ENCODE measurements around the gene CAD. TPM values are rescaled to one million over a fixed set of nuclear protein-coding genes. Genes with fewer than 3 reads are reported as not detected.

Gene CAD
- polyA plus RNA-seq, 2 of the 4 experiments (the other 2 are of a cell fraction), result 50.5 to 69.3 TPM

GRCh38 chr2:27184115-27184514 is 33.1 kb upstream of the CAD start:
- TF ChIP-seq RNF2 (IDR thresholded peaks at IDR 0.05; ENCODE audit: borderline replicate concordance, low read depth), result no peak
- no peak for TF ChIP-seq CHD4 (IDR thresholded peaks at IDR 0.05; ENCODE audit: borderline replicate concordance)
- TF ChIP-seq, protein P1, sequence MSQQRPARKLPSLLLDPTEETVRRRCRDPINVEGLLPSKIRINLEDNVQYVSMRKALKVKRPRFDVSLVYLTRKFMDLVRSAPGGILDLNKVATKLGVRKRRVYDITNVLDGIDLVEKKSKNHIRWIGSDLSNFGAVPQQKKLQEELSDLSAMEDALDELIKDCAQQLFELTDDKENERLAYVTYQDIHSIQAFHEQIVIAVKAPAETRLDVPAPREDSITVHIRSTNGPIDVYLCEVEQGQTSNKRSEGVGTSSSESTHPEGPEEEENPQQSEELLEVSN (IDR thresholded peaks at IDR 0.05; ENCODE audit: borderline replicate concordance, low read depth), result no peak
- TF ChIP-seq RARB (CRISPR knock-in tag; IDR thresholded peaks at IDR 0.05), result no peak
- TF ChIP-seq MAFK (IDR thresholded peaks at IDR 0.05; ENCODE audit: partially characterized antibody), result no peak
- TF ChIP-seq HOXB5 (CRISPR knock-in tag; IDR thresholded peaks at IDR 0.05), result no peak
- no peak for TF ChIP-seq EHF (CRISPR knock-in tag; IDR thresholded peaks at IDR 0.05)
- no peak for TF ChIP-seq NPAS2 (CRISPR knock-in tag; IDR thresholded peaks at IDR 0.05; ENCODE audit: borderline replicate concordance)
- no peak for TF ChIP-seq KDM5A (IDR thresholded peaks at IDR 0.05)
- no peak for TF ChIP-seq POLR2A (IDR thresholded peaks at IDR 0.05; ENCODE audit: low read length)
- TF ChIP-seq CHD2 (IDR thresholded peaks at IDR 0.05; ENCODE audit: low read length, partially characterized antibody), result no peak
- TF ChIP-seq HDAC2 (IDR thresholded peaks at IDR 0.05), result no peak
- ChIA-PET POLR2A (no interaction called here), CTCF (interaction anchor here (0.7 to 3.6 kb wide), 7 partner anchors 8 to 391 kb away, joined by 3 to 16 read pairs (median 5); no protein-coding TSS in a partner anchor)
- DNase-seq (ENCODE audit: low read depth in 1 of 2, low spot score in 1 of 2) (no peak), FAIRE-seq (no peak), ATAC-seq (0 out of 6 replicates have a peak, but pooled peaks of 1 of the 2 experiments have one; percentile 18)
- Histone ChIP-seq H3K4me2 (no peak overlapping the region), H3K27ac (no peak overlapping the region), H3K9me3 (no peaks in the 10 kb centered on the region), H3K4me1 (no peaks in the 10 kb centered on the region), H3K4me3 (no peak overlapping the region)
- 58% methylated on average over 4 of the region's 4 CpGs for WGBS (ENCODE audit: missing lambda C conversion rate)

- ATAC-seq, result peak in 1 of 2 experiments; percentile 51; a peak in 3 of 6 replicates
- POLR2A ChIA-PET, result no interaction called here
- WGBS (ENCODE audit: missing lambda C conversion rate), result 37% methylated on average over 6 of the region's 6 CpGs
- Histone ChIP-seq H3K27ac (no peak overlapping the region), H3K4me2 (no peak overlapping the region), H3K9me3 (no peaks in the 10 kb centered on the region), H3K4me1 (no peaks in the 10 kb centered on the region), H3K4me3 (no peak overlapping the region)
- CTCF ChIA-PET, result interaction anchor here (0.9 to 5.1 kb wide), 8 partner anchors 9 to 100 kb away, joined by 3 to 34 read pairs (median 5); no protein-coding TSS in a partner anchor
- TF ChIP-seq, protein P2, sequence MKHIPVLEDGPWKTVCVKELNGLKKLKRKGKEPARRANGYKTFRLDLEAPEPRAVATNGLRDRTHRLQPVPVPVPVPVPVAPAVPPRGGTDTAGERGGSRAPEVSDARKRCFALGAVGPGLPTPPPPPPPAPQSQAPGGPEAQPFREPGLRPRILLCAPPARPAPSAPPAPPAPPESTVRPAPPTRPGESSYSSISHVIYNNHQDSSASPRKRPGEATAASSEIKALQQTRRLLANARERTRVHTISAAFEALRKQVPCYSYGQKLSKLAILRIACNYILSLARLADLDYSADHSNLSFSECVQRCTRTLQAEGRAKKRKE (CRISPR knock-in tag; IDR thresholded peaks at IDR 0.05; ENCODE audit: low read depth), result no peak
- FAIRE-seq, result no peak
- DNase-seq (ENCODE audit: low read depth in 1 of 2, low spot score in 1 of 2), result no peak
These were observed 31.7 kb upstream of the CAD start for GRCh38 chr2:27185331-27186026.

DNA sequence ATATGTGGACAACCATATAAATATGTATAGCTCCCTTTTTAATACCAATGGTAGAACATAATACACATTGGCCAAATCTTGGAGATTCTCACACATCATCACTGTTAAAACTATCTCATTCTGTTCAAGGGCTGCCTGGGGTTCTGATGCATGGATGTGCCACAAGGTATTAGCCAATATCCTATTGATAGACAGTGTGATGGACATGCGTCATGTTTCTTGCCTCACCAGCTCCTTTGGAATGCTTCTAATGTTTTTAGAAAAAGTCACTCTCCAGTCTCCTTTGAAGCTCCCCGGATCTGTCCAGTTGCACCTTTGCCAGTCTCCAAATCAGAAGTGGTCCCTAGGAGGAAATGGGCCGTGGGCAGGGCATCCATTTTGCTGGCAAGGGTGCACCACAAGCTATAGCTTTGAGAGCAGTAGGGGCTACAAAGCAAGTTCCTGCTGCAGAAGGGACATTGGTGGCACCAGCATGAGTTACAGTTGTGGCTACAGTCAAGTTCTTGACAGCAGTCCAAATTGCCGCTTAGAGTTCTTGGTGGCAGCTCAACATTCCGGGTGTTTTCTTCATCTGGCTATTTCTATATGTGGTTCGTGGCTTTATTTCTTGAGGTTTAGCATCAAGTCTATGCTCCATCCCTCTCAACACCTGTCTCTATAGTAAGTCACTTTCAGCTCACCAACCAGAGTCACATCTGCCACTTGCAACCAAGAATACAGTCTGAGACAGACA is 30.4 kb upstream of the CAD start:
- Histone ChIP-seq H3K4me2 (no peak overlapping the region), H3K4me3 (no peak overlapping the region), H3K27ac (no peak overlapping the region), H3K4me1 (no peaks in the 10 kb centered on the region), H3K9me3 (no peaks in the 10 kb centered on the region)
- CTCF ChIA-PET, result interaction anchor here (0.5 to 5.1 kb wide), 10 partner anchors 11 to 441 kb away, joined by 3 to 34 read pairs (median 4); no protein-coding TSS in a partner anchor
- DNase-seq (ENCODE audit: low read depth in 1 of 2, low spot score in 1 of 2), result no peak
- 52% methylated on average over 6 of the region's 6 CpGs for WGBS (ENCODE audit: missing lambda C conversion rate)
- no peak for TF ChIP-seq FOXS1 (CRISPR knock-in tag; IDR thresholded peaks at IDR 0.05)
- TF ChIP-seq CBX2 (IDR thresholded peaks at IDR 0.05; ENCODE audit: borderline replicate concordance, low read depth), result no peak
- TF ChIP-seq ZNF302 (CRISPR knock-in tag; IDR thresholded peaks at IDR 0.05), result no peak
- no peak for TF ChIP-seq CHD2 (IDR thresholded peaks at IDR 0.05; ENCODE audit: low read length, partially characterized antibody)
- TF ChIP-seq POLR2A (IDR thresholded peaks at IDR 0.05; ENCODE audit: low read length), result no peak
- TF ChIP-seq, protein P3, sequence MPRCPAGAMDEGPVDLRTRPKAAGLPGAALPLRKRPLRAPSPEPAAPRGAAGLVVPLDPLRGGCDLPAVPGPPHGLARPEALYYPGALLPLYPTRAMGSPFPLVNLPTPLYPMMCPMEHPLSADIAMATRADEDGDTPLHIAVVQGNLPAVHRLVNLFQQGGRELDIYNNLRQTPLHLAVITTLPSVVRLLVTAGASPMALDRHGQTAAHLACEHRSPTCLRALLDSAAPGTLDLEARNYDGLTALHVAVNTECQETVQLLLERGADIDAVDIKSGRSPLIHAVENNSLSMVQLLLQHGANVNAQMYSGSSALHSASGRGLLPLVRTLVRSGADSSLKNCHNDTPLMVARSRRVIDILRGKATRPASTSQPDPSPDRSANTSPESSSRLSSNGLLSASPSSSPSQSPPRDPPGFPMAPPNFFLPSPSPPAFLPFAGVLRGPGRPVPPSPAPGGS (IDR thresholded peaks at IDR 0.05), result no peak
- no peak for TF ChIP-seq NPAS2 (CRISPR knock-in tag; IDR thresholded peaks at IDR 0.05; ENCODE audit: borderline replicate concordance)
- TF ChIP-seq HEYL (CRISPR knock-in tag; IDR thresholded peaks at IDR 0.05), result no peak
- no peak for TF ChIP-seq NR3C1 (IDR thresholded peaks at IDR 0.05)
- TF ChIP-seq CEBPB (IDR thresholded peaks at IDR 0.05), result no peak
- TF ChIP-seq RFX5 (IDR thresholded peaks at IDR 0.05), result no peak
- no peak for TF ChIP-seq HOXA7 (CRISPR knock-in tag; IDR thresholded peaks at IDR 0.05)
- no peak for TF ChIP-seq PHF8 (IDR thresholded peaks at IDR 0.05; ENCODE audit: borderline replicate concordance, low read depth)
- TF ChIP-seq HMGXB4 (CRISPR knock-in tag; IDR thresholded peaks at IDR 0.05; ENCODE audit: borderline replicate concordance), result no peak
- no peak for TF ChIP-seq EP300 (IDR thresholded peaks at IDR 0.05)
- ATAC-seq, result no peak
- POLR2A ChIA-PET, result interaction anchor here (1.0 kb wide), 1 partner anchor 25 kb away, joined by 4 read pairs; the partner anchor contains the start of genes ATRAID and SLC5A6
- FAIRE-seq, result no peak

All from A549 (cell line).